GM21786 (cell line): Measurements from ENCODE around the gene NOP53.
"Not testable (repeated sequence)": the region's sequence is repeated elsewhere in the genome, so short reads cannot be mapped to it uniquely, and the experiment has no call there.

ENCODE experiments used
- ATAC-seq: cut with Tn5 transposase; IDR thresholded peaks from one replicate; pipeline ENCODE4 v1.9.1; 2021; ENCODE audit not compliant: unreplicated experiment

Gene NOP53

GRCh38 chr19:47803671-47804070 is 58.3 kb downstream of the NOP53 start:
- ATAC-seq, result not testable (repeated sequence)

GRCh38 chr19:47804451-47804850 is 59.1 kb downstream of the NOP53 start, which contains the start of gene TPRX1:
TPRX1 (minus strand) TSS chr19:47804551; CDS start chr19:47804539, 12 bp downstream.
- not testable (repeated sequence) for ATAC-seq

- no peak for ATAC-seq
These were observed 60.0 kb downstream of the NOP53 start for GRCh38 chr19:47805313-47805712.

- no peak for ATAC-seq
These were observed 61.1 kb downstream of the NOP53 start for GRCh38 chr19:47806435-47806834.
